Mammary epithelial cell (primary cell): ENCODE data around the gene RGS18.

ENCODE experiments used
- CTCF ChIP-seq, 2 donors: IDR thresholded peaks in 1 of 2; conservative IDR thresholded peaks in 1 of 2; 2 replicates each; pipeline ENCODE4 v1.5.1; 2011 to 2012; ENCODE audit warnings: inconsistent platforms in 2 of 2, low read length in 2 of 2, mild to moderate bottlenecking in 2 of 2, control low read depth in 1 of 2, low read depth in 1 of 2; ENCODE audit not compliant: insufficient read depth in 1 of 2; ENCODE audit errors: extremely low read depth in 1 of 2
- EZH2 ChIP-seq: IDR thresholded peaks from 2 replicates; pipeline ENCODE4 v1.6.1; 2012; ENCODE audit warnings: low read length, inconsistent platforms, borderline replicate concordance

DNA sequence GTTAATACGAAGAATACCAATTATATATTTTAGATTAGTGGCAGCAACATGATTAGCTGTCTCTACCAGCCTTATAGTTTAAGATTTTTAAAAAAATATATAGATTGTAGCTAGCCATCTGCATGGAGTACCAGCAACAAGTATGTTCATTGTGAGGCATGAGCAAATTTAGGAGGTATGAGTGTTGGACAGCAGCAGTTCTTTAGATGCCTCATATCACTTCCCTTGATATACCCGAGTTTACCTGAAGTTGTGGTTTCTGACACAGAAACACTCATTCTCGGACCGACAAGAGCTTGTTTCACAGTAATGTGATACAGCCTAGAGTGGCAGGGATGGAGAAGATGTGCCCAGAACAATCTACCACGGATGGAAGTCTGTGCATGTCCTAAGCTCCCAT lies 69.1 kb downstream of the RGS18 start:
- TF ChIP-seq CTCF (conservative IDR thresholded peaks at IDR 0.05 in 1 of 2, IDR thresholded peaks at IDR 0.05 in 1 of 2; ENCODE audit: extremely low read depth in 1 of 2, insufficient read depth in 1 of 2, low read depth in 1 of 2, low read length in 2 of 2) (no peak), EZH2 (no peak)
